ENCODE measurements around the gene TIMM50.

DNA sequence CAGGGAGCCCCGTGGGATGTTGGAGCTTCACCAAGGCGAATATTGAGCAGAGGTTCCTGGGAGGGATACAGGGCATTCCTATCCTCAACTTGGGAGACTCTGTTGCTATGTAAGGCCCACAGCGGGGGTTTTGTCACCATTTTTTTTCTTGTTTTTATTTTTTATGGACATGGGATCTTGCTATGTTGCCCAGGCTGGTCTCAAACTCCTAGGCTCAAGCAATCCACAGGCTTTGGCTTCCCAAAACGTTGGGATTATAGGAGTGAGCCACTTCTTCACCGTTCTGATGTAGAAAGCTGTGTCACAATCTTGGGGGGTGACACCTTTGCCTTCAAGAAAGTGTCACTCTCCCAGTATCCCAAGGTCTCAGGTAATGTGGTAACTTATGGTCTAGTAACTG is 20.7 kb downstream of the TIMM50 start:
- TF ChIP-seq SIN3A (IDR thresholded peaks at IDR 0.05; ENCODE audit: borderline replicate concordance, insufficient read depth, low read length): no peak
- no peak for TF ChIP-seq POLR2AphosphoS5 (IDR thresholded peaks at IDR 0.05; ENCODE audit: low read depth, low read length)
